D721Med (cell line): ENCODE data around the gene FNIP1.

Source experiments
- DNase-seq: peaks from one replicate; pipeline ENCODE4 v3.0.0; 2011; ENCODE audit warnings: low spot score; ENCODE audit not compliant: insufficient read length
- FAIRE-seq: peaks from 2 replicates; lab custom pipeline; 2011; peaks lifted over from hg19 to GRCh38; lab: Jason Lieb, UNC
- TF ChIP-seq, protein P1 (sequence below): IDR thresholded peaks from 2 replicates; pipeline ENCODE4 v1.5.1; 2012; ENCODE audit warnings: mild to moderate bottlenecking, control low read depth; ENCODE audit not compliant: insufficient read depth; ENCODE audit errors: missing control alignments

Gene FNIP1

DNA sequence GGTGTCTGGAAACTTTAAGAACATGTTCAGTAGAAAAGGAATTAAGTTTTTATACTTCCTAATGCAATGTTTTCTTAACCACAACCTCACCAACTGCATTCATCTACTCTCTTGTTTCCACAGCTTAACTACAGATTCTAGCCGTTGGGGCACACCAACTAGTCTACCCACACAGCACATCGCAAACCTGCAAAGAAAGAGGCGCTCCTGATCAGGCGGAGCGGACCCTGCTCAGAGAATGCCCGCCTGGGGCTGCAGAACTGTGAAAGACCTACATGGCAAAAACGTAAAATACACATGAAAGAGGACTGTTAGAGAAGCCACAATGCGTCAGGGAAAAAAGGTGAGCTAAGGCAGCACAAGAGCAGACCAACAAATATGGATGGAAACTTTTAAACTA lies 86.4 kb downstream of the FNIP1 start:
- no peak for DNase-seq
- TF ChIP-seq, protein P1, sequence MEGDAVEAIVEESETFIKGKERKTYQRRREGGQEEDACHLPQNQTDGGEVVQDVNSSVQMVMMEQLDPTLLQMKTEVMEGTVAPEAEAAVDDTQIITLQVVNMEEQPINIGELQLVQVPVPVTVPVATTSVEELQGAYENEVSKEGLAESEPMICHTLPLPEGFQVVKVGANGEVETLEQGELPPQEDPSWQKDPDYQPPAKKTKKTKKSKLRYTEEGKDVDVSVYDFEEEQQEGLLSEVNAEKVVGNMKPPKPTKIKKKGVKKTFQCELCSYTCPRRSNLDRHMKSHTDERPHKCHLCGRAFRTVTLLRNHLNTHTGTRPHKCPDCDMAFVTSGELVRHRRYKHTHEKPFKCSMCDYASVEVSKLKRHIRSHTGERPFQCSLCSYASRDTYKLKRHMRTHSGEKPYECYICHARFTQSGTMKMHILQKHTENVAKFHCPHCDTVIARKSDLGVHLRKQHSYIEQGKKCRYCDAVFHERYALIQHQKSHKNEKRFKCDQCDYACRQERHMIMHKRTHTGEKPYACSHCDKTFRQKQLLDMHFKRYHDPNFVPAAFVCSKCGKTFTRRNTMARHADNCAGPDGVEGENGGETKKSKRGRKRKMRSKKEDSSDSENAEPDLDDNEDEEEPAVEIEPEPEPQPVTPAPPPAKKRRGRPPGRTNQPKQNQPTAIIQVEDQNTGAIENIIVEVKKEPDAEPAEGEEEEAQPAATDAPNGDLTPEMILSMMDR: no peak
- FAIRE-seq: no peak

DNA sequence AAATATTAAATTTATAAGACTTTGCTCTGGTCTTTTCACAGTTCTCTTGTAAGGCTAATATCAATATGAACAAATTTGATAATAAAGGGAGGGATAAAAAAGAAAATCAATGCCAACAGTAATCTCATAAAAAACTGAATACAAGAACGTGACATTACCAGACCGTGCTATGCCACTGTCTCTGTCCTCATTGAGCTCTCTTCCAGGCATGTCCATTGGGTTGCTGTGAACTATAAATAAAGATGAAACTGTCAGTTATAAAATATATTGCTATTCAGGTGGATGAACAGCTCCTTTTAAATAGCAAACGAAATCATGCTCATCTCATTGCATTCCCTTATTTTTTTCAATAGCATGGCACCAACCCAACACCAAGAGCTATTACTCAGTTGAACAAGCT lies 87.8 kb downstream of the FNIP1 start:
- FAIRE-seq: no peak
- TF ChIP-seq, protein P1: no peak
- DNase-seq: no peak

DNA sequence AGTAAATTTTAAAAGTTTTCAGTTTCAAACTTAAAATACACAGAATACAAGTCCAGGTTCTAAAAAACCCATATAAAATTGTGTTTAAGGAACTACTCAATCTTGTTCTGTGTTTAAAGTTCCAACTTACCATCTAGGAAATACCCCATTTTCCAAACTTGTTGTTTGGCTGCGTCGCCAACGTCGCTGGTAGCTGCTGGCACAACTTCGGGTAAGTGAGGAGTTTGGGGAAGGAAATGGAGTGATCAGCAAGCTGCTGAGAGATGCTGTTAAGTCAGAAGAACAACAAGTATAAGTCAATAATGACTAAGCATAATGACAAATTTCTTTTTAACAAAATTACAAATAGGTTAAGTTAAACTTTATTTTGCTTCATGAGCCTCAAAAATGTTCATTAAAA lies 90.5 kb downstream of the FNIP1 start:
- TF ChIP-seq, protein P1: no peak
- no peak for DNase-seq
- FAIRE-seq: no peak

DNA sequence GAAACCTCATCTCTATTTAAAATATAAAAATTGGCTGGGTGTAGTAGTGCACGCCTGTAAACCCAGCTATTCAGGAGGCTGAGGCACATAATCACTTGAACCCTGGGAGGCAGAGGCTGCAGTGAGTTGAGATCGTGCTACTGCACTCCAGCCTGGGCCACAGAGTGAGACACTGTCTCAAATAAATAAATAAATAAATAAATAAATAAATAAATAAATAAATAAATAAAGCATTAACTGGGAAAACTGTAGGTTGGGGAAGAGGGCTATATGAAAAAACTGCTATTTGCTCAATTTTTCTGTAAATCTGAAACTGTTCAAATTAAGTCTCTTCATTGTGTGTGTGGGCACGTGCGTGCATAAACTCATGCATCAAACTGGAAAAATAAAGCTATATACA lies 101.9 kb downstream of the FNIP1 start:
- no peak for FAIRE-seq
- no peak for DNase-seq
- TF ChIP-seq, protein P1: no peak

DNA sequence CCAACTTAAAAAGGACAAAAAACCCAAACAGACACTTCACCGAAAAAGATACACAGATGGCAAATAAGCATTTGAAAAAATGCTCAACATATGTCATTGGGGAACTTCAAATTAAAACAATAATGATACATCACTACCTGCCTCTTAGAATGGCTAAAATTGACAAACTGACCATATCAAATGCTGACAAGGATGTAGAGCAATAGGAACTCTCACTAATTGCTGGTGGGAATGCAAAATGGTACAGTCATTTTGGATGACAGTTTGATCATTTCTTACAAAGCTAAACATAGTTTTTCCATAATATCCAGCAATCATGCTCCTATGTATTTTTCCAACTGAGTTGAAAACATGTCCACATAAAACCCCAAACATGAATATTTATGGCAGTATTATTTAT lies 102.9 kb downstream of the FNIP1 start:
- no peak for FAIRE-seq

DNA sequence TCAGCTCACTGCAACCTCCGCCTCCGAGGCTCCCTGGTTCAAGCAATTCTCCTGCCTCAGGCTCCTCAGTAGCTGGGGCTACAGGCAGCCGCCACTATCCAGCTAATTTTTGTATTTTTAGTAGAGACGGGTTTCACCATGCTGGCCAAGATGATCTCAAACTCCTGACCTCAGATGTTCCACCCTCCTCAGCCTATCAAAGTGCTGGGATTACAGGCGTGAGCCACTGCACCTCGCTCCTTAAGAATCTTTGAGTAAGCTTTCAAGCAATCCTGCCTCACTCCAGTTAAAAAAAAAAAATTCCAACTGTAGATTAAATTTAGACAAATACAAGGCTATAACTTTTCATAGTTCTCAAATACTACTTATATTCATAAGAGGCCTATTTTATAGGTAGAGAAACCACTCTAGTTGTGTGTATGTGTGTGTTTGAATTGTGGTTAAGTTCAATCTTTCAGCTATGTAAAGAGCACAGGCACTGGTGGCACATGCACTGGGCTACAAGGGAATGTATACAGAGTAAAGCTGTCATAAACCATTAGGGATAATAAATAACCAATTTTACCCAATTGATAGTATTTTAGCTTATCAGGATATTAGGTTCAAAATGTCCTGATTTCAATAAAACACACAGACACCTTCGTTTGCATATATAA lies 111.2 kb downstream of the FNIP1 start:
- TF ChIP-seq, protein P1: no peak
- FAIRE-seq: no peak

More for the DNA sequence above, 102.9 kb downstream of the FNIP1 start:
- no peak for DNase-seq
- TF ChIP-seq, protein P1: no peak

DNA sequence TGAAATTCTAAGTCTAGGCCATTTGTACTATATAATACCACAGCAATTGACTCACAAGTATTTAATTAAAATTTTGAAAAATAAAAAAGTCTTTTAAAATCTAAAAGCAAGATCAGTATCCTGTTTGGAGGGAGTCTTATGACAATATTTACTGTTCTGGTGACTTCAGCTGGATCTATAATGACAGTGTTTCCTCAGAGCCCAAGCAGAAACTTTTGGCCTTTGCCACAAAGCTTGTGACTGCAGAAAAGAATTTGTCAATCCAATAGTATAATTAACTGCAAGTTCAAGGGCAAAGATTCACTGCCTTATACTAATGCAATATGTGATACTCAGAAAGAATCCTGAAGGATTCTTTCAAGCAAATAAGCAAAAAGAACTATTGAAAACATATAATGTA lies 112.2 kb downstream of the FNIP1 start:
- DNase-seq: no peak
- FAIRE-seq: no peak
- TF ChIP-seq, protein P1: no peak

More for the DNA sequence above, 111.2 kb downstream of the FNIP1 start:
- DNase-seq: no peak
